ENCODE measurements around the gene SPTSSB. TPM values are rescaled to one million over a fixed set of nuclear protein-coding genes. Genes with fewer than 3 reads are reported as not detected.

SPTSSB gene
- total RNA-seq, 1 donor from 2014 or later = 0.74 TPM

DNA sequence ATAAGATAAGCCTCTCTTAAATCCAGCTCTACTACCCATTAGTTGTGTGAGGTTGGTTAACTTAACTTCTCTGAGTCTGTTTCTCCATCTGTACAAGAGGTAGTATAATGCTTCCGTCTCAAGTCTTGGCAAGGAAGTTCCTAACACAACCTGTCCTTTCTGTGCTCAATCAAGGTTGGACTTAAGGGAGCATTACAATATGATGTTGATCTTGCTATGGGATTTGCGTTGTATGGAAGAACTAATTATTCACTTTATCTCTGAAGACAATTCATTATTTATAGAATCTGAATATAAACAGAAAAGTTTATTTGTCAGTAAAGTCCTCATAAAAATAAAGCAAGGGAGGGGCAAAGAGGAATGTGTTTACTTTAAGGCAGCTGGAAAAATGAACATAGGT, 18.9 kb upstream of the SPTSSB start:
- Mint-ChIP-seq H3K27ac (no peak overlapping the region), H3K36me3 (no peaks in the 10 kb centered on the region), H3K27me3 (ENCODE audit: low read depth) (peaks cover 9% of the 10 kb centered on the region), H3K4me3 (no peak overlapping the region), H3K9me3 (peaks cover 11% of the 10 kb centered on the region), H3K4me1 (no peaks in the 10 kb centered on the region)
- TF ChIP-seq, protein P1, sequence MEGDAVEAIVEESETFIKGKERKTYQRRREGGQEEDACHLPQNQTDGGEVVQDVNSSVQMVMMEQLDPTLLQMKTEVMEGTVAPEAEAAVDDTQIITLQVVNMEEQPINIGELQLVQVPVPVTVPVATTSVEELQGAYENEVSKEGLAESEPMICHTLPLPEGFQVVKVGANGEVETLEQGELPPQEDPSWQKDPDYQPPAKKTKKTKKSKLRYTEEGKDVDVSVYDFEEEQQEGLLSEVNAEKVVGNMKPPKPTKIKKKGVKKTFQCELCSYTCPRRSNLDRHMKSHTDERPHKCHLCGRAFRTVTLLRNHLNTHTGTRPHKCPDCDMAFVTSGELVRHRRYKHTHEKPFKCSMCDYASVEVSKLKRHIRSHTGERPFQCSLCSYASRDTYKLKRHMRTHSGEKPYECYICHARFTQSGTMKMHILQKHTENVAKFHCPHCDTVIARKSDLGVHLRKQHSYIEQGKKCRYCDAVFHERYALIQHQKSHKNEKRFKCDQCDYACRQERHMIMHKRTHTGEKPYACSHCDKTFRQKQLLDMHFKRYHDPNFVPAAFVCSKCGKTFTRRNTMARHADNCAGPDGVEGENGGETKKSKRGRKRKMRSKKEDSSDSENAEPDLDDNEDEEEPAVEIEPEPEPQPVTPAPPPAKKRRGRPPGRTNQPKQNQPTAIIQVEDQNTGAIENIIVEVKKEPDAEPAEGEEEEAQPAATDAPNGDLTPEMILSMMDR (IDR thresholded peaks at IDR 0.05; ENCODE audit: unreplicated experiment) = no peak
- DNase-seq (ENCODE audit: low spot score in 2 of 2, unreplicated experiment in 2 of 2) = no peak

DNA sequence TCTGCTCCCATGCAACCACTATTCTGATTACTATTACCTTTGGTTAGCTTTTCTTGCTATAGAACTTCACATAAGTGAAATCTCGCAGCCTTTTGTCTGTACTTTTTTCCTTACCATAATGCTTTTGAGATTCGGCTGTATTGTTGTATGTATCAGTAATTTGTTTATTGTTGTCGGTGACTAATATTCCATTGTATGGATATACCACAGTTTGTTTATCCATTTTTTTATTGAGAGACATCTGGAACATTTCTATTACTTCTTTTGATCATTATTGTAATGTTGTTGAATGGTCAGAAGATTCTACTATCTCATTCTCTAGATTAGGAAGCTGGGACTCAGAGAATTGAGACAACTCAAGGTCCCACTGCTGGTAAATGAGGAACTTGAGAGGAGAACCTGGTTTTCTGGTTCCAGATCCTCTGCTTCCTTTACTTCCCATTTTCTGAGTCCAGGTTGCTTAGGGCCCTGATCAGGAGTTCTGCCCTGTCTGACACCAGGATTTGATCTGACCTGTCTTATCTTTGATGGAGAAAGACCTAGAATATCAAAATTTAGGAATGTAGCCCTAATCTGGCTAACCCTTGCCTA, 18.2 kb upstream of the SPTSSB start:
- Mint-ChIP-seq H3K27ac (no peak overlapping the region), H3K9me3 (peaks cover 11% of the 10 kb centered on the region), H3K27me3 (ENCODE audit: low read depth) (peaks cover 9% of the 10 kb centered on the region), H3K36me3 (no peaks in the 10 kb centered on the region), H3K4me1 (no peaks in the 10 kb centered on the region), H3K4me3 (no peak overlapping the region)
- TF ChIP-seq, protein P1 (IDR thresholded peaks at IDR 0.05; ENCODE audit: unreplicated experiment) = no peak
- DNase-seq (ENCODE audit: low spot score in 2 of 2, unreplicated experiment in 2 of 2) = no peak

DNA sequence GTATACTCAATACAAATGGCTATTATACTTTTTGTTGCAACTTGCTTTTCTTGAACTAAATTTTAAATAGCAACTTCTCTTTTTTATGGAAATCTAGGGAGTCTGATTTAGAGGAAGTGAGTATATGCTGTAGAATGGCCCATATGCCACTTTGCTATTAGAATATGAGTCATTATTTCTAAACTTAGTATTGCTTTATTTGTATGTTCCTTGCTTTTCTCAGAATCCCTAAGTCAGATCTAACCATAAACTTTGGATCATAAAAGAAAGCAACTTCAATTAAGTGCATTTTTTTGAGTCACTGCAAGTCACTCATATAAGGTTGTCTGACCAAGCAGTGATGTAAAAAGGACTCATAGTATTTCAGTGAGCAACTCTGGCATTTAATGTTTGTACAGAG, 17.5 kb upstream of the SPTSSB start:
- no peaks in the 10 kb centered on the region for H3K36me3 Mint-ChIP-seq
- TF ChIP-seq, protein P1 (IDR thresholded peaks at IDR 0.05; ENCODE audit: unreplicated experiment) = no peak
- H3K27me3 Mint-ChIP-seq (ENCODE audit: low read depth) = peaks cover 12% of the 10 kb centered on the region
- peaks cover 11% of the 10 kb centered on the region for H3K9me3 Mint-ChIP-seq
- H3K4me1 Mint-ChIP-seq = no peaks in the 10 kb centered on the region
- no peak overlapping the region for H3K27ac Mint-ChIP-seq
- no peak for DNase-seq (ENCODE audit: low spot score in 2 of 2, unreplicated experiment in 2 of 2)
- H3K4me3 Mint-ChIP-seq = no peak overlapping the region

- H3K4me3 Mint-ChIP-seq = no peak overlapping the region
- DNase-seq (ENCODE audit: low spot score in 2 of 2, unreplicated experiment in 2 of 2) = no peak
- no peaks in the 10 kb centered on the region for H3K36me3 Mint-ChIP-seq
- no peak overlapping the region for H3K27ac Mint-ChIP-seq
- H3K27me3 Mint-ChIP-seq (ENCODE audit: low read depth) = peaks cover 8% of the 10 kb centered on the region
- no peaks in the 10 kb centered on the region for H3K4me1 Mint-ChIP-seq
- H3K9me3 Mint-ChIP-seq = peaks cover 11% of the 10 kb centered on the region
- TF ChIP-seq, protein P1 (IDR thresholded peaks at IDR 0.05; ENCODE audit: unreplicated experiment) = no peak
Measured at GRCh38 chr3:161386991-161387770, 15.9 kb upstream of the SPTSSB start.

DNA sequence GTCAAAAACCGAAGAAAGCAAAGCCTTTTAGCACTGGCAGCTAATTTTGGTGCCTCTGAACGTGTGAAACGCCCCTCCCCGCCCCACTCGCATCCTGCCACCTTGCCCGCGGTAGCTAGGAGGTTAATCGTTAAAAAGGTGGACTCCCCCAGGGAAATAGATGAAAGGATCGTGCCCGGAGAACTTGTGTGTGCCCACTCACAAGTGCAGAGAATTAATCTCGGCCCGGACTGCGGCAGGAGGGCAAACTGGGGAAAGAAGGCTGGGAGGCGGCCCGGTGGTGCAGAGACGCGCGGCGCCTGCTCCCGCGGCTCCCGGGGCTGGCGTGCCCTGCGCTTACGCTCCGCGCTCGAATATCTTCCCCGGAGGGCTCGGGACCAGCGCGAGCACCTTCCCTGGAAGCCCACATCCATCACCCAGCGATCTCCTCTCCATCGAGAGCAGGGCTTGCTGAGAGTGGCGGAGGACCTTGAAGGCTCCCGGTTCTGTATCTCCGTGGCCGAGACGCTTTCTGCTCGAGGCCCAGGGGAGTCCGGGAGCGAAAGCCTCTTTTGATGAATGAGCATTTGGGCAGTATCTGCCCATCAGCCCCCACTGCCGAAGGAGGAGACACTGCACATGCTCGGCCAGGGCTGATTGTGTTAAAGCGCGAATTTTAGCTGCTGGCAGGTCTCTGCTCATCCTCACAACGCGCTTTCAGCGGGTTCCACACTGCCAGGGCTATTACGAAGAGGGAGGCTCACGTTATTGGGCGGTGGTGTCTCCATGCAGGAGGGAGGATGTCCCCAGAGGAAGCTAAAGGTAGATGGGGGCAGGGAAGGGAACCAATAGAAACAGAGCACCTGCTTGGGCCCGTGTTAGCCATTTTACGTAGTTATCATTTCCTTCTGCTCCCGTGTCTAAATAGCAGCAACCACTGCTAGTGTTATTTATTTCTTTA, 1.3 kb upstream of the SPTSSB start:
- H3K4me1 Mint-ChIP-seq = peaks cover 12% of the 10 kb centered on the region

More for the DNA sequence above, 1.3 kb upstream of the SPTSSB start:
- peak overlapping the region; percentile 73 for H3K4me3 Mint-ChIP-seq
- H3K36me3 Mint-ChIP-seq = no peaks in the 10 kb centered on the region
- DNase-seq (ENCODE audit: low spot score in 2 of 2, unreplicated experiment in 2 of 2) = peak in 1 of 2 experiments; percentile 56
- H3K27ac Mint-ChIP-seq = peak overlapping the region; percentile 40
- no peaks in the 10 kb centered on the region for H3K9me3 Mint-ChIP-seq
- TF ChIP-seq, protein P1 (IDR thresholded peaks at IDR 0.05; ENCODE audit: unreplicated experiment) = no peak
- H3K27me3 Mint-ChIP-seq (ENCODE audit: low read depth) = peaks cover 64% of the 10 kb centered on the region

All from mesothelial cell of epicardium (in vitro differentiated cells).